ENCODE measurements around the gene XPC. TPM values are rescaled to one million over a fixed set of nuclear protein-coding genes. Genes with fewer than 3 reads are reported as not detected.
"Not testable (repeated sequence)": the region's sequence is repeated elsewhere in the genome, so short reads cannot be mapped to it uniquely, and the experiment has no call there.

Gene XPC
- polyA plus RNA-seq, 1 of the 3 experiments (the other 2 are of a cell fraction) = 50.0 TPM

DNA sequence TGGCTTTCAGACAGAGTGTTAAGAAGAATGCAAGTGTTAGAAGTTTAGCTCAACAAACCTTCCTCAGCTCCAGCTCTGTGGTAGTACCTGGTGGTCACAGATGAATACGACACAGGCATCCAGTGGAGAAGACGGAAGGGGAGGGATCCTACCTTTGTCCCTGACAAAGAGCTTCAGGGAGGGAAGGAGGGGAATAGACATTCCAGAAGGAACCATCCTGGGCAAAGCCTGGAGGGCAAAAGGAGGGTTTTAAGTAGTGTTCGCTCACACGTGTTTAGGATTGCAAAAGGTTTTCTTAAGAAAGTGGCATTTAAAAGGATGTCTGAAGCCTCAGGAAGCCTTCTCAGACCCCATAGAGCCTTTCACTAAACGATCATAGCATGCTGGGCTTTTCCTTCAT is 56.5 kb downstream of the XPC start:
- no peaks in the 10 kb centered on the region for H3K9me2 ChIP-seq
- 86% methylated on average over 5 of the region's 5 CpGs for WGBS (ENCODE audit: low lambda C conversion rate)
- peaks cover 15 to 20% of the 10 kb centered on the region in 2 experiments for H3K36me3 ChIP-seq (replicated peaks in 1 of 2; ENCODE audit: control insufficient read depth in 1 of 2, insufficient read depth in 2 of 2, low read length in 1 of 2)
- TF ChIP-seq TAF1 (IDR thresholded peaks at IDR 0.05; ENCODE audit: borderline replicate concordance, low read depth, low read length) = no peak
- TF ChIP-seq FOXJ3 (CRISPR knock-in tag; IDR thresholded peaks at IDR 0.05) = no peak
- no peak for TF ChIP-seq ELF1 (IDR thresholded peaks at IDR 0.05)
- TF ChIP-seq, protein P1, sequence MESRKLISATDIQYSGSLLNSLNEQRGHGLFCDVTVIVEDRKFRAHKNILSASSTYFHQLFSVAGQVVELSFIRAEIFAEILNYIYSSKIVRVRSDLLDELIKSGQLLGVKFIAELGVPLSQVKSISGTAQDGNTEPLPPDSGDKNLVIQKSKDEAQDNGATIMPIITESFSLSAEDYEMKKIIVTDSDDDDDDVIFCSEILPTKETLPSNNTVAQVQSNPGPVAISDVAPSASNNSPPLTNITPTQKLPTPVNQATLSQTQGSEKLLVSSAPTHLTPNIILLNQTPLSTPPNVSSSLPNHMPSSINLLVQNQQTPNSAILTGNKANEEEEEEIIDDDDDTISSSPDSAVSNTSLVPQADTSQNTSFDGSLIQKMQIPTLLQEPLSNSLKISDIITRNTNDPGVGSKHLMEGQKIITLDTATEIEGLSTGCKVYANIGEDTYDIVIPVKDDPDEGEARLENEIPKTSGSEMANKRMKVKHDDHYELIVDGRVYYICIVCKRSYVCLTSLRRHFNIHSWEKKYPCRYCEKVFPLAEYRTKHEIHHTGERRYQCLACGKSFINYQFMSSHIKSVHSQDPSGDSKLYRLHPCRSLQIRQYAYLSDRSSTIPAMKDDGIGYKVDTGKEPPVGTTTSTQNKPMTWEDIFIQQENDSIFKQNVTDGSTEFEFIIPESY (IDR thresholded peaks at IDR 0.05; ENCODE audit: borderline replicate concordance, low read depth) = no peak
- no peak for TF ChIP-seq FOSL2 (IDR thresholded peaks at IDR 0.05; ENCODE audit: borderline replicate concordance, low read depth)
- no peak for TF ChIP-seq NRF1 (IDR thresholded peaks at IDR 0.05; ENCODE audit: low read depth, low read length)
- TF ChIP-seq, protein P2, sequence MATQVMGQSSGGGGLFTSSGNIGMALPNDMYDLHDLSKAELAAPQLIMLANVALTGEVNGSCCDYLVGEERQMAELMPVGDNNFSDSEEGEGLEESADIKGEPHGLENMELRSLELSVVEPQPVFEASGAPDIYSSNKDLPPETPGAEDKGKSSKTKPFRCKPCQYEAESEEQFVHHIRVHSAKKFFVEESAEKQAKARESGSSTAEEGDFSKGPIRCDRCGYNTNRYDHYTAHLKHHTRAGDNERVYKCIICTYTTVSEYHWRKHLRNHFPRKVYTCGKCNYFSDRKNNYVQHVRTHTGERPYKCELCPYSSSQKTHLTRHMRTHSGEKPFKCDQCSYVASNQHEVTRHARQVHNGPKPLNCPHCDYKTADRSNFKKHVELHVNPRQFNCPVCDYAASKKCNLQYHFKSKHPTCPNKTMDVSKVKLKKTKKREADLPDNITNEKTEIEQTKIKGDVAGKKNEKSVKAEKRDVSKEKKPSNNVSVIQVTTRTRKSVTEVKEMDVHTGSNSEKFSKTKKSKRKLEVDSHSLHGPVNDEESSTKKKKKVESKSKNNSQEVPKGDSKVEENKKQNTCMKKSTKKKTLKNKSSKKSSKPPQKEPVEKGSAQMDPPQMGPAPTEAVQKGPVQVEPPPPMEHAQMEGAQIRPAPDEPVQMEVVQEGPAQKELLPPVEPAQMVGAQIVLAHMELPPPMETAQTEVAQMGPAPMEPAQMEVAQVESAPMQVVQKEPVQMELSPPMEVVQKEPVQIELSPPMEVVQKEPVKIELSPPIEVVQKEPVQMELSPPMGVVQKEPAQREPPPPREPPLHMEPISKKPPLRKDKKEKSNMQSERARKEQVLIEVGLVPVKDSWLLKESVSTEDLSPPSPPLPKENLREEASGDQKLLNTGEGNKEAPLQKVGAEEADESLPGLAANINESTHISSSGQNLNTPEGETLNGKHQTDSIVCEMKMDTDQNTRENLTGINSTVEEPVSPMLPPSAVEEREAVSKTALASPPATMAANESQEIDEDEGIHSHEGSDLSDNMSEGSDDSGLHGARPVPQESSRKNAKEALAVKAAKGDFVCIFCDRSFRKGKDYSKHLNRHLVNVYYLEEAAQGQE (IDR thresholded peaks at IDR 0.05; ENCODE audit: low read depth, low read length) = no peak
- no peak for TF ChIP-seq TEAD4 (IDR thresholded peaks at IDR 0.05; ENCODE audit: borderline replicate concordance, insufficient read depth)
- TF ChIP-seq TCF12 (IDR thresholded peaks at IDR 0.05) = no peak
- peaks cover 14% of the 10 kb centered on the region for H3F3A ChIP-seq (replicated peaks; ENCODE audit: insufficient read depth)
- H3K27me3 ChIP-seq (ENCODE audit: insufficient read depth) = no peaks in the 10 kb centered on the region
- ChIA-PET CTCF (interaction anchor here (4.0 kb wide), 1 partner anchor 225 kb away, joined by 18 read pairs; no protein-coding TSS in a partner anchor), POLR2A (no interaction called here)
- H3K4me2 ChIP-seq = no peak overlapping the region
- H4K20me1 ChIP-seq (ENCODE audit: insufficient read depth) = peaks cover 10% of the 10 kb centered on the region
- H3K4me1 ChIP-seq (ENCODE audit: control insufficient read depth in 1 of 2, insufficient read depth in 2 of 2, low read depth in 1 of 2, low read length in 1 of 2) = peaks cover 9 to 30% of the 10 kb centered on the region in 2 experiments
- H3K27ac ChIP-seq (ENCODE audit: low read depth in 2 of 2, low read length in 1 of 2) = no peak overlapping the region
- H3K79me2 ChIP-seq (ENCODE audit: insufficient read depth) = peaks cover 45% of the 10 kb centered on the region
- H3K4me3 ChIP-seq (ENCODE audit: low read depth in 2 of 2, low read length in 1 of 2) = no peak overlapping the region
- no peak overlapping the region for H3K9ac ChIP-seq
- H3K9me3 ChIP-seq = no peaks in the 10 kb centered on the region
- no peak overlapping the region for H2AFZ ChIP-seq (ENCODE audit: low read depth)
- no peak for DNase-seq

DNA sequence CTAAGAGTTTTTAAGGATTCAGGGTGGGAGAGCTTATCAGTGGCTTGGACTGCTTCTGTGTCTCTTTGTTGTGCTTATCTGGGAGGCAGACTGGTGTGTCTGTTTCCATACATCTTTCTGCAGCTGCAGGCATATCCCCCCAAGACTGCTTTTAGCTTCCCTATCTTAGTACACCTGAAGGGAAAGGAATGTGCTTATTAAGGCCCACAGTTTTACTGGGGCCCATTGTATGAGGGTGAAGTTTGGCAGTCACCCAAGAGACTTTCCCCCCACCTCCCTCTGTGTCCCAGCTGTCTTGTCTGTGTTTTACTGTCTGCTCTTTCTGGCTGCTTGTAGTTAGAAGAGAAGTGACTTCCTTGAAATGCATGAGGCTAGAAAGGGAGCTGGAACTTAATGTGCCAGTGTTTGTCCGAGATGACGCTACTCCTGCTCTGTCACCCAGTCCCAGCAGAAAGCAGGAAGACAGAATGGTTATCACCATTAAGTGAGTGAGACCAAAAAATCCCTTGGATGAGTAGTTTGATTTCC is 57.4 kb downstream of the XPC start:
- H3K27ac ChIP-seq (ENCODE audit: low read depth in 2 of 2, low read length in 1 of 2); H3F3A ChIP-seq (replicated peaks; ENCODE audit: insufficient read depth); H2AFZ ChIP-seq (ENCODE audit: low read depth); H3K27me3 ChIP-seq (ENCODE audit: insufficient read depth); H4K20me1 ChIP-seq (ENCODE audit: insufficient read depth); DNase-seq; H3K4me2 ChIP-seq; H3K9ac ChIP-seq; H3K4me3 ChIP-seq (ENCODE audit: low read depth in 2 of 2, low read length in 1 of 2); H3K9me3 ChIP-seq; POLR2A ChIA-PET; H3K9me2 ChIP-seq: not testable (repeated sequence)
- H3K79me2 ChIP-seq (ENCODE audit: insufficient read depth) = peaks cover 37% of the 10 kb centered on the region
- peaks cover 10 to 24% of the 10 kb centered on the region in 2 experiments for H3K36me3 ChIP-seq (replicated peaks in 1 of 2; ENCODE audit: control insufficient read depth in 1 of 2, insufficient read depth in 2 of 2, low read length in 1 of 2)
- CTCF ChIA-PET = interaction anchor here (4.0 kb wide), 1 partner anchor 224 kb away, joined by 18 read pairs; no protein-coding TSS in a partner anchor
- WGBS (ENCODE audit: low lambda C conversion rate) = 89% methylated on average over 2 of the region's 2 CpGs
- H3K4me1 ChIP-seq (ENCODE audit: control insufficient read depth in 1 of 2, insufficient read depth in 2 of 2, low read depth in 1 of 2, low read length in 1 of 2) = peaks cover 6 to 22% of the 10 kb centered on the region in 2 experiments; a peak in 3 of 4 replicates

Measured in SK-N-SH (cell line).